ENCODE results near the gene ZNF578.

DNA sequence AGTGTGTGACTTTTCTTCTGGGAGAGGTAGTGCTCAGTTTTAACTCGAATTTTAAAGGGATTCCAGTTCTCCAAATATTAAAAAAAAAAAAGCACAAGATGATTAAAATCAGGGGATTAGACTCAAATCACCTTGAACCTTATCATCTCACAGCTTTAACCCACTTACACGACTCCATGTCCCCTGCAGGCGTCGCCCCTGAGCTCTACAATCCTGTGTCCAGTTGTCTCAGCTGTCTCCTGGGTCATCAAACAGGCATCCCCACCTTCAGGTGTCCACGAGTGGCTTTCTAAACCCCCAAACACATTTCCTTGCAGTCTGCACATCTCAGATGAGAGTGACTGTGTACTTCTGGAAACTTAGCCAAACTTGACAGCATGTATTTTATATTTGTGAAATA lies 88.3 kb downstream of the ZNF578 start:
- TF ChIP-seq, protein P1, sequence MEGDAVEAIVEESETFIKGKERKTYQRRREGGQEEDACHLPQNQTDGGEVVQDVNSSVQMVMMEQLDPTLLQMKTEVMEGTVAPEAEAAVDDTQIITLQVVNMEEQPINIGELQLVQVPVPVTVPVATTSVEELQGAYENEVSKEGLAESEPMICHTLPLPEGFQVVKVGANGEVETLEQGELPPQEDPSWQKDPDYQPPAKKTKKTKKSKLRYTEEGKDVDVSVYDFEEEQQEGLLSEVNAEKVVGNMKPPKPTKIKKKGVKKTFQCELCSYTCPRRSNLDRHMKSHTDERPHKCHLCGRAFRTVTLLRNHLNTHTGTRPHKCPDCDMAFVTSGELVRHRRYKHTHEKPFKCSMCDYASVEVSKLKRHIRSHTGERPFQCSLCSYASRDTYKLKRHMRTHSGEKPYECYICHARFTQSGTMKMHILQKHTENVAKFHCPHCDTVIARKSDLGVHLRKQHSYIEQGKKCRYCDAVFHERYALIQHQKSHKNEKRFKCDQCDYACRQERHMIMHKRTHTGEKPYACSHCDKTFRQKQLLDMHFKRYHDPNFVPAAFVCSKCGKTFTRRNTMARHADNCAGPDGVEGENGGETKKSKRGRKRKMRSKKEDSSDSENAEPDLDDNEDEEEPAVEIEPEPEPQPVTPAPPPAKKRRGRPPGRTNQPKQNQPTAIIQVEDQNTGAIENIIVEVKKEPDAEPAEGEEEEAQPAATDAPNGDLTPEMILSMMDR (IDR thresholded peaks at IDR 0.05) = no peak
- TF ChIP-seq POLR2A (IDR thresholded peaks at IDR 0.05) = no peak

Data from thyroid gland (tissue), 4 donors.